ENCODE measurements around the gene GPAT3.

Gene GPAT3

DNA sequence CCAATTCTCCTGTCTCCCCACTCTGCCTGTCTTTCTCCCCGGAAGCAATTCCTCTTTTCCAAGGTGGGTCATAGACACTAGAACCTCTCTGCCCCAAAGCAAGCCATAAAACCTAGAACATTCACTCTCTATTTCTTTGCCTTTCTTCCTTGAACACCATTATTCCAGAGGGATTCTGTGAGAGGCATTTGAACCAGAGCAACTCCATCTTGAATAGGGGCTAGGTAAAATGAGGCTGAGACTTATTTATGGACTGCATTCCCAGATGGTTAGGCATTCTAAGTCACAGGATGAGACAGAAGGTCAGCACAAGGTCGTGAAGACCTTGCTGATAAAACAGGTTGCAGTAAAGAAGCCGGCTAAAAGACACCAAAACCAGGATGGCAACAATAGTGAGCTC is 13.7 kb upstream of the GPAT3 start:
- no peaks in the 10 kb centered on the region for H3K36me3 Mint-ChIP-seq
- no peaks in the 10 kb centered on the region for H3K4me1 Mint-ChIP-seq
- H3K9me3 Mint-ChIP-seq, result no peaks in the 10 kb centered on the region
- H3K27ac Mint-ChIP-seq, result no peak overlapping the region
- peaks cover 4% of the 10 kb centered on the region for H3K27me3 Mint-ChIP-seq
- no peak for ATAC-seq (ENCODE audit: low read depth)
- H3K4me3 Mint-ChIP-seq, result no peak overlapping the region
- DNase-seq (ENCODE audit: low spot score in 2 of 2), result no peak

DNA sequence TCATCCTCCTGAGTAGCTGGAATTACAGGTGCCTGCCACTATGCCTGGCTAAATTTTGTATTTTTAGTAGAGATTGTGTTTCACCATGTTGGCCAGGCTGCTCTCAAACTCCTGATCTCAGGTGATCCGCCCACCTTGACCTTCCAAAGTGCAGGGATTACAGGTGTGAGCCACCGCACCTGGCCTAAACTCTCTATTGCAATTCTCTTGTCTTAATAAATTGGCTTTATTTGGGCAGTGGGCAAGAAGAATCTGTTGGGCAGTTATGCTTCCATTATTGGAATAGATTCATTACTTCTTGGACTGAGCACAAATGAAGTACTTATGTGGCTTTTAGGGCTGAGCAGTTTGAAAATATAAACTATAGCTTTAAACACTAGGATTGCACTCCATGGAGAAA is 8.2 kb upstream of the GPAT3 start:
- Mint-ChIP-seq H3K27ac (no peak overlapping the region), H3K27me3 (peaks cover 13% of the 10 kb centered on the region), H3K4me3 (no peak overlapping the region), H3K9me3 (no peaks in the 10 kb centered on the region), H3K4me1 (no peaks in the 10 kb centered on the region), H3K36me3 (no peaks in the 10 kb centered on the region)
- ATAC-seq (ENCODE audit: low read depth) (no peak), DNase-seq (ENCODE audit: low spot score in 2 of 2) (no peak)

DNA sequence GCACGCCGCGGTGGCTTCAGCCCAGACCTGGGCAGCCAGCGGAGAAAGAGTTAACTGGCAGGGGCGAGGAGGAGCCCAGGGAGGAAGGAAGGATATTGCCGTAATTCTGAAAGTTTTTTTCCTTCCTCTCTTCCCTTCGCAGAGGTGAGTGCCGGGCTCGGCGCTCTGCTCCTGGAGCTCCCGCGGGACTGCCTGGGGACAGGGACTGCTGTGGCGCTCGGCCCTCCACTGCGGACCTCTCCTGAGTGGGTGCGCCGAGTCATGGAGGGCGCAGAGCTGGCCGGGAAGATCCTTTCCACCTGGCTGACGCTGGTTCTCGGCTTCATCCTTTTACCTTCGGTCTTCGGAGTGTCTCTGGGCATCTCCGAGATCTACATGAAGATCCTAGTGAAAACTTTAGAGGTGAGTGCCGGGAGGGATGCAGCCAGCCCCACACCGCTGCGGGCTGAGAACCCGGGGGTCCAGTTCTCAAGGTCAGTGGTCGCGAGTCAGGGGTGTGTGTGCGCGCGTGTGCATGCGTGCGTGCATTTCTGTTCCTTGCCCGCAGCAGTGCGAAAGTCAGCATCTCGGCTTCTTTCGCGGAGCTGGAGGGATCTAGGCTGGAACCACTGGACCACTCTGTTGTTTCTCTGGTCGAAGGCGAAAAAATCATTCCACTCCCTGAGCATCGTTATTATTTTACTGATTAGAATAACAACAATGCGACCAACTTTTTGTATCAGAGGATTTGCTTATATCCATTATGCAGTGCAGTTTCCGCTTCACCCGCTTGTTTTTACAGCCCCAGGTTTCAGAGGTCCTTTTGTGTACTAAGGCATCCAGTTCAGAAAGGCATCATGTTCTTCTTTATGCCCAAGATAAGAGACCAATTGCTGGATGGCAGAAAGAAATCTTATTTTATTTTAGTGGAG is 709 bp downstream of the GPAT3 start:
- H3K4me3 Mint-ChIP-seq, result peak overlapping the region; percentile 93
- peaks cover 10% of the 10 kb centered on the region for H3K27me3 Mint-ChIP-seq
- H3K27ac Mint-ChIP-seq, result peak overlapping the region; percentile 53
- no peaks in the 10 kb centered on the region for H3K36me3 Mint-ChIP-seq
- DNase-seq (ENCODE audit: low spot score in 2 of 2) (no peak), ATAC-seq (ENCODE audit: low read depth) (peak; percentile 12)
- H3K4me1 Mint-ChIP-seq, result peaks cover 11% of the 10 kb centered on the region
- no peaks in the 10 kb centered on the region for H3K9me3 Mint-ChIP-seq

DNA sequence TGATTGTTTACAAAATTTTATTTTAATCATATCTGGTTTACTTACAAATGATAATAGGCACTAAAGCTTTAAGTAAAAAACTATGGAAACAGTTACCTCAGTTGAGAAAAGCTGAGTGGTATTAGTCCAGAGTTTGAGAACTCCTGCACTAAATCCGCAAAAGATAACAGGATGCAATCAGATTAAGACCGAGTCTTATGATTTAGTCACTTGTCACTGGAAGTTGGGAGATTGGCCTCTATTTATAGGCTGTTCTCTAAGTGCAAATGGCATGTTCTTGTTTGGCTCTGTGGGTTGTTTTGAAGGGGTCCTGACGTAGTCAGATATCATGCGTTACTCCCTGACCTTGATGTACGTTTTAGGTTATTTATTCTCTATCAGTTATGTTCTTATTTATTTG is 6.3 kb downstream of the GPAT3 start:
- Mint-ChIP-seq H3K4me3 (no peak overlapping the region), H3K36me3 (no peaks in the 10 kb centered on the region), H3K27ac (no peak overlapping the region), H3K27me3 (no peaks in the 10 kb centered on the region), H3K9me3 (no peaks in the 10 kb centered on the region), H3K4me1 (no peaks in the 10 kb centered on the region)
- DNase-seq (ENCODE audit: low spot score in 2 of 2) (no peak), ATAC-seq (ENCODE audit: low read depth) (no peak)

DNA sequence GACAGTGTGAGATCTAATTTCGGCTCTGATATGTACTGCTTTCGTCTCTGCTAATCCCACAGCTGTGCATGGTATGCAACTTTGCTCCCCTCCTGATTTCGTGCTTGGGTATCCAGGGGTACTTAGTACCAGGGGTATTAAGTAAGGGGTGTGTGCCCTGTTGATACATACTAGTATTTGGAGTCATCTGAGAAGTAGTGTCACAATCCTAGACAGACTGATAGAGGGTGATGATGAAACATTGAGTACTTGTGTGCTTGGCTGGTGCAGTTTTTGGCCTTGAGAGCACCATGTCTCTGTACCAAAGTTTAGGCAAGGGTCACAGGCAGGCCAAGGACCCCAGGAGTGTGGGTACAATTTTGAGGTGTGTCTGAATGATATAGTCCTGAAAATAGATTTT is 10.9 kb downstream of the GPAT3 start:
- Mint-ChIP-seq H3K4me3 (no peak overlapping the region), H3K9me3 (no peaks in the 10 kb centered on the region), H3K4me1 (no peaks in the 10 kb centered on the region), H3K27me3 (no peaks in the 10 kb centered on the region), H3K27ac (no peak overlapping the region), H3K36me3 (no peaks in the 10 kb centered on the region)
- ATAC-seq (ENCODE audit: low read depth) (no peak), DNase-seq (ENCODE audit: low spot score in 2 of 2) (no peak)

DNA sequence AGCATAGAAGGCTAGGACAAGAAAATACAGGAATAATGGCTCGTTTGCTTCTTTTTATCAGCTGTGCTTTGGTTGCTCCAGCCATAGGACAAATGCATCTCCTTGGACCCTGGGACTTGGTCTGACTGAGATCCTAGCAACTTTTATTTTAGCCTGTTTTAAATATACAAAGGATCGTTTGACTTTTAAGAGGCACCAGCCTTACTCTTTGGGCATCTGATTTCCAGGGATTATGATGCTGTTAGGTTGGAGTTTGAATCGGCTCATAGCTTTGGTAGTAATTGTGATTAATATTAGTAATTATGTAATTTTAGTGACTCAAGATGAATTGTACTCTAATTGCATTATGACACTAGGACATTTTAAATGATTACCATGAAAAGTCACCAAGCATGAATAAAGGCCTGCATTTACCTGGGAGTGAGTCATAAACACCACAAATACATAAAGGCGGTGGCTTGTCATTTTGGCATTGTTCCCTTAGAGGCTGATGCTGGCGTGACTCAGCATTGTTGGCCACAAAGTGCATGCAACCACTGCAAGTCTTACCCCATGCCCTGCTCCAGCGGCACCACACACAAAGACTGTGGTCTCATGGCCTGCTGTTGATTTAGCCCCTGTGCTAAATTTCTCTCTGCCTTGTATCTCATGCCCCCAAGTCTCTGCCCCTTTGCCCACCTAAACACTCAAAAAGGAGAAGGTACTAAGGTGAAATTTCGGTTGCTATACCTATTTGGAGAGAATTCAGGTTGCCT is 12.4 kb downstream of the GPAT3 start:
- DNase-seq (ENCODE audit: low spot score in 2 of 2) (no peak), ATAC-seq (ENCODE audit: low read depth) (no peak)
- Mint-ChIP-seq H3K27ac (no peak overlapping the region), H3K36me3 (no peaks in the 10 kb centered on the region), H3K4me3 (no peak overlapping the region), H3K9me3 (no peaks in the 10 kb centered on the region), H3K4me1 (no peaks in the 10 kb centered on the region), H3K27me3 (no peaks in the 10 kb centered on the region)

DNA sequence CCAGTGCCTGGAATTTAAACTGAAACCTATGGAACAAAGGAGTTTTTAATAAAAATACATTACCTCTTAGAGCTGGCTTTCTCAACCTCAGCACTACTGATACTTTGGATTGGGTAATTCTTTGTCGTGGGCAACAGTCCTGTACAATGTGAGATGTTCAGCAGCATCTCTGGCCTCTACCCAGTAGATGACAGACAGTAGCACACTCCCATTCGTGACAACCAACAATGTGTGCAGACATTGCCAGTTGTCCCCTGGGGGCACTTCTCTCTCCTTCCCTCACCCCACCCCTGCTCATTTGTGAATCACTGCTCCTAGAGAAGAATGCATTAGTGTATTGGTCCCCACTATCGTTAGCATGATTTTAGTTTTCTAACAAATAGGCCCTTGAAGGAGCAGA is 16.2 kb downstream of the GPAT3 start:
- no peaks in the 10 kb centered on the region for H3K36me3 Mint-ChIP-seq
- no peaks in the 10 kb centered on the region for H3K27me3 Mint-ChIP-seq
- no peaks in the 10 kb centered on the region for H3K9me3 Mint-ChIP-seq
- H3K4me1 Mint-ChIP-seq, result no peaks in the 10 kb centered on the region
- no peak overlapping the region for H3K27ac Mint-ChIP-seq
- H3K4me3 Mint-ChIP-seq, result no peak overlapping the region
- ATAC-seq (ENCODE audit: low read depth) (no peak), DNase-seq (ENCODE audit: low spot score in 2 of 2) (no peak)

DNA sequence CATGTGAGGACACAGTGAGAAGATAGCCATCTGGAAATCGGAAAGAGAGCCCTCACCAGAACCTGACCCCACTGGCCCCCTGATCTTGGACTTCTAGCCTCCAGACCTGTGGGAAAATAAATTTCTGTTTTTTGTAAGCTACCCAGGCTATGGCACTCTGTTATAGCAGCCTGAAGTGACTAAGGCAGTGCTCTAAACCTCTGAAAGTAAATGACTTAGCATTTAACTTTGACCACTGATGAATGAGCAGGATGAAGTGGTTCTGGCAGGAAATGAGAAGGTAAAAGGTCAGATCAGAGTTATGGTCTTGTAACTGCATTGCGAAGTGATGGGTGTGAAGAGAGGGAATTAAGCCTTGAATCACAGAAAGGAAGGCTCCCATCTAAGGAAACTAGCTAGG is 17.0 kb downstream of the GPAT3 start:
- H3K27ac Mint-ChIP-seq, result no peak overlapping the region
- DNase-seq (ENCODE audit: low spot score in 2 of 2) (no peak), ATAC-seq (ENCODE audit: low read depth) (no peak)
- no peaks in the 10 kb centered on the region for H3K27me3 Mint-ChIP-seq
- no peak overlapping the region for H3K4me3 Mint-ChIP-seq
- no peaks in the 10 kb centered on the region for H3K36me3 Mint-ChIP-seq
- no peaks in the 10 kb centered on the region for H3K9me3 Mint-ChIP-seq
- H3K4me1 Mint-ChIP-seq, result no peaks in the 10 kb centered on the region

DNA sequence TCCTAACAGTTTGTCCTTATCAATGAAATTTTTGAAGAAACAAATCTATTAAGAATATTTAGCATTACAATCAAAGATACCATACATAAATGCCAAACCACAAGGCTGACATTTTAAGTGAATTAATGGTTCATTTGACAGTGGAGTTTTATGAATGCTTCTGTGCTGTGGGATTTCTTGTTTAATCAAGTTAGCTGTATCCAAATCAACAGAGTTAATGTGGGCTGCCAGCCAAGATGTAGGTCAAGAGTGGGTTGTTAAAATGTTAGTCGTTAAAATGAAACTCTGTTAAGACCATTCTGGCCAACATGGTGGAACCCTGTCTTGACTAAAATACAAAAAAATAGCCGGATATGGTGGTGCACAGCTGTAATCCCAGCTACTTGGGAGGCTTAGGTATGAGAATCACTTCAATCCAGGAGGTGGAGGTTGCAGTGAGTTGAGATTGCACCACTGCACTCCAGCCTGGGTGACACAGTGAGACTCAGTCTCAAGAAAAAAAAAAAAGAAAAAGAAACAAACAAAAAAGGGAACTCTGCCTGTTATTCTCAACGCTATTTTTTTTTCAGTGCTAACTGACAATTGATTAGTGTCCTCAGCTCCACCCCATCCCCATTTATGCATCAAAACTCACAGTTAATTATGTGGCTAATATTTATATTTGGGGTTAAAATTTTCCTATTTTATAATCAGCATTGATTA is 20.2 kb downstream of the GPAT3 start:
- no peaks in the 10 kb centered on the region for H3K9me3 Mint-ChIP-seq
- no peak overlapping the region for H3K27ac Mint-ChIP-seq
- DNase-seq (ENCODE audit: low spot score in 2 of 2), result no peak
- no peaks in the 10 kb centered on the region for H3K27me3 Mint-ChIP-seq
- no peak overlapping the region for H3K4me3 Mint-ChIP-seq
- H3K36me3 Mint-ChIP-seq, result no peaks in the 10 kb centered on the region
- ATAC-seq (ENCODE audit: low read depth), result peak; percentile 31
- no peaks in the 10 kb centered on the region for H3K4me1 Mint-ChIP-seq

DNA sequence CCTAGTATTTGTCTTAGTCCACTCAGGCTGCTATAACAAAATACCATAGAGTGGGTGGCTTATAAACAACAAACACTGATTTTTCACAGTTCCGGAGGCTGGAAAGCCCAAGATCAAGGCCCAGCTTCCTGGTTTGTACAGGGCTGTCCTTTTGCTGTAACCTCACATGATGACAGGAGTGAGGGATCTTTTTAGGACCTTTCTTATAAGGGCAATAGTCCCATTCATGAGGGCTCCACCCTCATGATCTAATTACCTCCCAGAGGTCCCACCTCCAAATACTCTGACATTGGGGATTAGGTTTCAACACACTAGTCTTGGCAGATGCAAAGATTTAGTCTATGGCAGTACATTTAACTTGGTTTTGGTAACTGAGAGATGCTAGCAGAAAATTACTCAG is 20.9 kb downstream of the GPAT3 start:
- Mint-ChIP-seq H3K36me3 (no peaks in the 10 kb centered on the region), H3K4me1 (no peaks in the 10 kb centered on the region), H3K27ac (no peak overlapping the region), H3K27me3 (no peaks in the 10 kb centered on the region), H3K9me3 (no peaks in the 10 kb centered on the region), H3K4me3 (no peak overlapping the region)
- ATAC-seq (ENCODE audit: low read depth) (no peak), DNase-seq (ENCODE audit: low spot score in 2 of 2) (no peak)

DNA sequence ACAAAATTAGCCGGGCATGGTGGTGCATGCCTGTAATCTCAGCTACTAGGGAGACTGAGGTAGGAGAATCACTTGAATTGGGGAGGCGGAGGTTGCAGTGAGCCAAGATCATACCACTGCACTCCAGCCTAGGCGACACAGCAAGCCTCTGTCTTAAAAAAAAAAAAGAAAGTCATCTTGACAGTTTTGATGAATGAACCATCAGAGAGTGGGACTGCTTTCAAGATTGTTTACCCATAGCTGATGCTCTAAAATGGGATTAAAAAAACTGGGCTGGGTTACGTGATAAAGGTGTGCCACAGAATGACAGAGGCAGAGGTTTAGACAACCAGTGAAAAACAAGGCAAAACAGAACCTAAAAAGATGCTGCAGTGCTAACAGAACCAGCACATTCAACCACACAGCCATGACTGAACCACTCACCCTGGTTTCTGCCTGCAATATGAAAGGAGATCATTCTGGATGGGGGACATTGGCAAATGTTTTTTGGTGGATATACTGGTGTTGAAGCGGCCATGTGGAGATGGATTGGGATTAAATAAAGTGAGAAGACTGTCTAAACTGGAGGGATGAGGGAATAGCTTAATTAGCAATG is 22.2 kb downstream of the GPAT3 start:
- H3K4me3 Mint-ChIP-seq, result no peak overlapping the region
- no peaks in the 10 kb centered on the region for H3K27me3 Mint-ChIP-seq
- ATAC-seq (ENCODE audit: low read depth) (no peak), DNase-seq (ENCODE audit: low spot score in 2 of 2) (no peak)
- no peaks in the 10 kb centered on the region for H3K36me3 Mint-ChIP-seq
- H3K9me3 Mint-ChIP-seq, result no peaks in the 10 kb centered on the region
- no peak overlapping the region for H3K27ac Mint-ChIP-seq
- no peaks in the 10 kb centered on the region for H3K4me1 Mint-ChIP-seq

DNA sequence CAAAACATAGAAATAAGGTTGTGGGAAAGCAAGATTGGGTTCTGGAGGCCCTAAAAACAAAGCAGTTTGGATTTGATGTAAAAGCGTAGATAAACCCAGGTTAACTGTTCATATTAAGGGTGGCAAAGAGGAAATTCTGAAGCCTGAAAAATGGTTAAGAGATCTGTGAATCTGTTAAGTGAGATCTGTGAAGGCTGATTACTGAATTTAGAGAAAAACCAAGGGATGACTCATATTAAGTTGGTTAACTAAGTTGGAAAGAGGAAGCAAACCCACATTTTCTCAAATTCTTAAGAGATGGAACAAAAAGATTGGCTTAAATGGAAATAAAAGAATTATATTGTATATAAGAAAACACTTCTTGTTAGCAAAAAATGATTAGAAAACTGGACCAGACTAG is 22.8 kb downstream of the GPAT3 start:
- Mint-ChIP-seq H3K4me3 (no peak overlapping the region), H3K27ac (no peak overlapping the region), H3K36me3 (no peaks in the 10 kb centered on the region), H3K27me3 (no peaks in the 10 kb centered on the region), H3K4me1 (no peaks in the 10 kb centered on the region), H3K9me3 (no peaks in the 10 kb centered on the region)
- DNase-seq (ENCODE audit: low spot score in 2 of 2) (no peak), ATAC-seq (ENCODE audit: low read depth) (no peak)

DNA sequence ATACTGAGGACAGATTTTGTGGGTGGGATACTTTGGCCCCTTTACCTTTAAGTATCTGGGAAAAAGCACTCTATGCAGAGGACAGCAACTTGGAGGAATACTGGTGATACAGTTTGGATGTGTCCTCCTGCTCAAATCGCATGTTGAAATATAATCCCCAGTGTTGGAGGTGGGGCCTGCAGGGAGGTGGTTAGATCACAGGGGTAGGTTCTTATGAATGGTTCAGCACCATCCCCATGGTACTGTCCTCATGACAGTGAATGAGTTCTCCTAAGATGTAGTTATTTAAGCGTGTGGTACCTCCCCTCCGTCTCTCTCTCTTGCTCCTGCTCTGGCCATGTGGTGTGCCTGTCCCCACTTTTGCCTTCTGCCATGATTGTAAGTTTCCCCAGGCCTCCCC is 24.6 kb downstream of the GPAT3 start:
- Mint-ChIP-seq H3K27ac (no peak overlapping the region), H3K4me1 (no peaks in the 10 kb centered on the region), H3K4me3 (no peak overlapping the region), H3K27me3 (no peaks in the 10 kb centered on the region), H3K9me3 (no peaks in the 10 kb centered on the region), H3K36me3 (no peaks in the 10 kb centered on the region)
- DNase-seq (ENCODE audit: low spot score in 2 of 2), result no peak
- no peak for ATAC-seq (ENCODE audit: low read depth)

DNA sequence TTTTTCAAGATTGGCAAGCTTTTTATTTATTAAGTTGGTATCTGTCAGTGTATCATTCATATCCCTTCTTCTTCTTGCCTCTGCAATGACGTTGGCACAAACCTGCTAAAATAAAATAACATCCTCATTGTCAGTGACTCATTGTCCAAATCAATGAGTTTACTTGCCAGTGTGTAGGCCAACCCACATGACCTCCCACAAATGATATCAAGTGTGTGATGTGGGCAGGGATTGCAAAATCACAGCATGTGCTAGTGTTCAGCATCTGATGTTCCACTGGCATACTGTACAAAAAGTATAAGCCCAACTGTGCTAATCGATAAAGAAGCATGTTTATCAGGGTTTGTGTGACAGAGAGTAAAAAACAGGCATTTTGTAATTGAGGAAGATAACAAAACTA is 25.5 kb downstream of the GPAT3 start:
- H3K27ac Mint-ChIP-seq, result no peak overlapping the region
- no peaks in the 10 kb centered on the region for H3K9me3 Mint-ChIP-seq
- no peaks in the 10 kb centered on the region for H3K36me3 Mint-ChIP-seq
- ATAC-seq (ENCODE audit: low read depth) (no peak), DNase-seq (ENCODE audit: low spot score in 2 of 2) (no peak)
- H3K4me3 Mint-ChIP-seq, result no peak overlapping the region
- H3K27me3 Mint-ChIP-seq, result no peaks in the 10 kb centered on the region
- no peaks in the 10 kb centered on the region for H3K4me1 Mint-ChIP-seq

All from memory B cell (primary cell).